ENCODE data around the gene CITED2.
"Not testable (repeated sequence)": the region's sequence is repeated elsewhere in the genome, so short reads cannot be mapped to it uniquely, and the experiment has no call there.

The CITED2 gene

DNA sequence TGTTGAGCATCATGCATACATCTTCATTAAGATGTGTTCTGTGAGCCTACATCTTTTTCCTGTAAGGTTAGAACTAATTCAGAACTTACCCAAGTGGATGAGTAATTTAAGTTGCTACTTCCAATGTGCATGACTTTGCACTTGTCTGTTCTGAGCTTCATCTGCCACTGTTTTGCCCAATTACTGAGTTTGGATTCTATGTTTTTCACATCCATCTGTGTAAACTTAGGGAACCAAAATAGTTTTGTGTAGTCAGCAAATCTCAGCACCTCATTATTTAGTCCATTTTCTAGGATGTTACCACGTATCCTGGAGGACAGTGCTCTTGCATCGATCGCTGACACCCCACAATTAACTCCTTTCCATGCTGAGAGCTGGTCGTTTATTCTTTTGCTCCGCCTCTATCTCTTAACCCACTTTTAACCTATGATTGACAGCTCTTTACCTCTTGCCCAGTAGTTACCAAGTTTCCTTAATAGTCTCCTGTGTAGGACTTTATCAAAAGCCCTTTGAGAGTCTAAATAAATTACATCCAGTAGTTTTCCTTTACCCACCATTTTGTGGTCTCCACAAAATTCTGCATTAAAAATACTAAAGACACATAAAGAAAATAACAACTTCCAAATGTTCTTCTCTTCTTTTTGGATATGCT is 44.2 kb upstream of the CITED2 start:
- no peak overlapping the region for H3K23ac ChIP-seq (ENCODE audit: low read length)
- H4K8ac ChIP-seq (ENCODE audit: low read depth, low read length): no peak overlapping the region
- no peak overlapping the region for H3K14ac ChIP-seq (ENCODE audit: low read length)
- H3K4me2 ChIP-seq (ENCODE audit: low read length): no peak overlapping the region
- H2BK12ac ChIP-seq (ENCODE audit: low read length): no peak overlapping the region
- no peaks in the 10 kb centered on the region for H3K36me3 ChIP-seq (ENCODE audit: control insufficient read depth in 1 of 2, insufficient read depth in 2 of 2, low read length in 2 of 2)
- H3K4me1 ChIP-seq (ENCODE audit: control insufficient read depth in 1 of 2, insufficient read depth in 2 of 2, low read length in 2 of 2): no peaks in the 10 kb centered on the region
- H3K18ac ChIP-seq (ENCODE audit: low read length): no peak overlapping the region
- no peaks in the 10 kb centered on the region for H3K27me3 ChIP-seq (ENCODE audit: insufficient read depth, low read length)
- H4K91ac ChIP-seq (ENCODE audit: low read depth, low read length): no peak overlapping the region
- H3K79me1 ChIP-seq (ENCODE audit: low read length): no peaks in the 10 kb centered on the region
- no peaks in the 10 kb centered on the region for H3K9me3 ChIP-seq (ENCODE audit: insufficient read depth, low read depth, low read length)
- H3K4ac ChIP-seq (ENCODE audit: low read depth, low read length): no peak overlapping the region
- no peak for DNase-seq
- no peak overlapping the region for H2BK5ac ChIP-seq (ENCODE audit: low read depth, low read length, poor library complexity)
- no peak overlapping the region for H2AFZ ChIP-seq (ENCODE audit: insufficient read depth, low read length, poor library complexity)
- no CpG with 5 or more reads among the region's 5 CpGs for WGBS (ENCODE audit: extremely low coverage, insufficient coverage, insufficient read length)
- H3K9ac ChIP-seq (ENCODE audit: low read length): no peak overlapping the region
- H2AK5ac ChIP-seq (ENCODE audit: low read length): no peak overlapping the region
- H3K4me3 ChIP-seq (ENCODE audit: low read depth, low read length): no peak overlapping the region
- H3K27ac ChIP-seq (ENCODE audit: low read depth, low read length): no peak overlapping the region
- no peak overlapping the region for H4K12ac ChIP-seq (ENCODE audit: low read depth, low read length)
- H3K79me2 ChIP-seq (ENCODE audit: control insufficient read depth, insufficient read depth, low read length, poor library complexity): no peaks in the 10 kb centered on the region
- no peak overlapping the region for H2BK120ac ChIP-seq (ENCODE audit: insufficient read depth, low read length, poor library complexity)

DNA sequence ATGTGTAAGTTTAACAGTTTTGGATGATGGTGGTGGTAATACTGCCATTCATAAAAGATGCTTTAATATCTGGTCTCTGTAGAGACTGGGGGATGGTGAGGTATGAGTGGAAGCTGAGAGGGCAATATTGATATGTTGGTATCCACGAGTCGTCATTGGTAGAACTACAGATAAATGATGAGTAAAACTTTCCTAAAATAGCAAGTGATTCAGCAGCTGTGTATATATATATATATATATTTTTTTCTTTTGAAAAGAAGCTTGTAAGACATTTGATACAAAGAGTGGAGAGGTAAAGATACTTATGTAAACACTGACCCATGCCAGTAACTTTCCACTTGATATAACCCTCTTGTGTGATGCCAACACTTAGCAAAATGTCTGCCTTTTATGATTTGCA is 41.7 kb upstream of the CITED2 start:
- no peaks in the 10 kb centered on the region for H3K4me1 ChIP-seq (ENCODE audit: control insufficient read depth in 1 of 2, insufficient read depth in 2 of 2, low read length in 2 of 2)
- H2BK5ac ChIP-seq (ENCODE audit: low read depth, low read length, poor library complexity): no peak overlapping the region
- no peak overlapping the region for H4K91ac ChIP-seq (ENCODE audit: low read depth, low read length)
- no peaks in the 10 kb centered on the region for H3K36me3 ChIP-seq (ENCODE audit: control insufficient read depth in 1 of 2, insufficient read depth in 2 of 2, low read length in 2 of 2)
- no peak overlapping the region for H2BK120ac ChIP-seq (ENCODE audit: insufficient read depth, low read length, poor library complexity)
- H3K4me3 ChIP-seq (ENCODE audit: low read depth, low read length): no peak overlapping the region
- no peak overlapping the region for H2AK5ac ChIP-seq (ENCODE audit: low read length)
- no peak overlapping the region for H4K12ac ChIP-seq (ENCODE audit: low read depth, low read length)
- H3K79me1 ChIP-seq (ENCODE audit: low read length): no peaks in the 10 kb centered on the region
- DNase-seq: no peak
- H3K27ac ChIP-seq (ENCODE audit: low read depth, low read length): no peak overlapping the region
- H3K4ac ChIP-seq (ENCODE audit: low read depth, low read length): no peak overlapping the region
- no peak overlapping the region for H2BK12ac ChIP-seq (ENCODE audit: low read length)
- H2AFZ ChIP-seq (ENCODE audit: insufficient read depth, low read length, poor library complexity): no peak overlapping the region
- no peak overlapping the region for H3K9ac ChIP-seq (ENCODE audit: low read length)
- WGBS (ENCODE audit: extremely low coverage, insufficient coverage, insufficient read length): no CpG with 5 or more reads among the region's 2 CpGs
- no peak overlapping the region for H3K23ac ChIP-seq (ENCODE audit: low read length)
- H3K14ac ChIP-seq (ENCODE audit: low read length): no peak overlapping the region
- H3K4me2 ChIP-seq (ENCODE audit: low read length): no peak overlapping the region
- H4K8ac ChIP-seq (ENCODE audit: low read depth, low read length): no peak overlapping the region
- no peaks in the 10 kb centered on the region for H3K9me3 ChIP-seq (ENCODE audit: insufficient read depth, low read depth, low read length)
- no peaks in the 10 kb centered on the region for H3K27me3 ChIP-seq (ENCODE audit: insufficient read depth, low read length)
- no peaks in the 10 kb centered on the region for H3K79me2 ChIP-seq (ENCODE audit: control insufficient read depth, insufficient read depth, low read length, poor library complexity)
- H3K18ac ChIP-seq (ENCODE audit: low read length): no peak overlapping the region

DNA sequence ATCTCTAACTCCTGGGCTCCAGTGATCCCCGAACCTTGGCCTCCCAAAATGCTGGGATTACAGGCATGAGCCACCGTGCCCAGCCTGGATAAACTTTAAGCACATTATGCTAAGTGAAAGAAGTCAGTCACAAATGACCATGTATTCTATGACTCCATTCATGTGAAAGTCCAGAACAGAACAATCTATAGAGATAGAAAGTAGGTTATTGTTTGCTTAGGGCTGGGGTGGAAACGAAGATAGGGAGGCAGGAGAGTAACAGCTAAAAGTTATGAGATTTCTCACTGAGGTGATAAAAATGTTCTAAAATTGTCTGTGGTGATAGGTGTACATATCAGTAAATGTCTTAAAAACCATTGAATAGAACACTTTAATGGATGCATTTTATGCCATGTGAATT is 40.9 kb upstream of the CITED2 start:
- H2BK12ac ChIP-seq (ENCODE audit: low read length): no peak overlapping the region
- no peak overlapping the region for H2BK5ac ChIP-seq (ENCODE audit: low read depth, low read length, poor library complexity)
- no peak for DNase-seq
- H3K4me1 ChIP-seq (ENCODE audit: control insufficient read depth in 1 of 2, insufficient read depth in 2 of 2, low read length in 2 of 2): no peaks in the 10 kb centered on the region
- no peak overlapping the region for H2AFZ ChIP-seq (ENCODE audit: insufficient read depth, low read length, poor library complexity)
- H3K36me3 ChIP-seq (ENCODE audit: control insufficient read depth in 1 of 2, insufficient read depth in 2 of 2, low read length in 2 of 2): no peaks in the 10 kb centered on the region
- H4K91ac ChIP-seq (ENCODE audit: low read depth, low read length): no peak overlapping the region
- no peak overlapping the region for H3K27ac ChIP-seq (ENCODE audit: low read depth, low read length)
- no peak overlapping the region for H3K23ac ChIP-seq (ENCODE audit: low read length)
- no peak overlapping the region for H2AK5ac ChIP-seq (ENCODE audit: low read length)
- H2BK120ac ChIP-seq (ENCODE audit: insufficient read depth, low read length, poor library complexity): no peak overlapping the region
- H3K79me2 ChIP-seq (ENCODE audit: control insufficient read depth, insufficient read depth, low read length, poor library complexity): no peaks in the 10 kb centered on the region
- H3K9me3 ChIP-seq (ENCODE audit: insufficient read depth, low read depth, low read length): no peaks in the 10 kb centered on the region
- no peaks in the 10 kb centered on the region for H3K27me3 ChIP-seq (ENCODE audit: insufficient read depth, low read length)
- no peak overlapping the region for H4K12ac ChIP-seq (ENCODE audit: low read depth, low read length)
- no peak overlapping the region for H3K4me3 ChIP-seq (ENCODE audit: low read depth, low read length)
- no peak overlapping the region for H3K4ac ChIP-seq (ENCODE audit: low read depth, low read length)
- H4K8ac ChIP-seq (ENCODE audit: low read depth, low read length): no peak overlapping the region
- WGBS (ENCODE audit: extremely low coverage, insufficient coverage, insufficient read length): no CpG with 5 or more reads among the region's 3 CpGs
- H3K9ac ChIP-seq (ENCODE audit: low read length): no peak overlapping the region
- no peak overlapping the region for H3K4me2 ChIP-seq (ENCODE audit: low read length)
- H3K14ac ChIP-seq (ENCODE audit: low read length): no peak overlapping the region
- no peaks in the 10 kb centered on the region for H3K79me1 ChIP-seq (ENCODE audit: low read length)
- H3K18ac ChIP-seq (ENCODE audit: low read length): no peak overlapping the region

DNA sequence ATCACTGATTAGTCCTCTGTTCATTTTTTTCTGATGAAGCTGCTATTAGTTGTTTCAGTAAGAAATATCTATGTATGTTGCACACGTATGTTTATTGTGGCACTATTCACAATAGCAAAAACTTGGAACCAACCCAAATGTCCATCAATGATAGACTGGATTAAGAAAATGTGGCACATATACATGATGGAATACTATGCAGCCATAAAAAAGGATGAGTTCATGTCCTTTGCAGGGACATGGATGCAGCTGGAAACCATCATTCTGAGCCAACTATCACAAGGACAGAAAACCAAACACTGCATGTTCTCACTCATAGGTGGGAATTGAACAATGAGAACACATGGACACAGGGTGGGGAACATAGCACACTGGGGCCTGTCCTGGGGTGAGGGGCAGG is 37.7 kb upstream of the CITED2 start:
- H3K23ac ChIP-seq (ENCODE audit: low read length); H3K9ac ChIP-seq (ENCODE audit: low read length); H2AK5ac ChIP-seq (ENCODE audit: low read length); H3K27me3 ChIP-seq (ENCODE audit: insufficient read depth, low read length); DNase-seq; H3K4me1 ChIP-seq (ENCODE audit: control insufficient read depth in 1 of 2, insufficient read depth in 2 of 2, low read length in 2 of 2); H2AFZ ChIP-seq (ENCODE audit: insufficient read depth, low read length, poor library complexity); H3K4ac ChIP-seq (ENCODE audit: low read depth, low read length); H2BK120ac ChIP-seq (ENCODE audit: insufficient read depth, low read length, poor library complexity); H3K79me2 ChIP-seq (ENCODE audit: control insufficient read depth, insufficient read depth, low read length, poor library complexity); H3K18ac ChIP-seq (ENCODE audit: low read length); H3K4me2 ChIP-seq (ENCODE audit: low read length); H4K91ac ChIP-seq (ENCODE audit: low read depth, low read length); H4K12ac ChIP-seq (ENCODE audit: low read depth, low read length); H3K27ac ChIP-seq (ENCODE audit: low read depth, low read length); H3K9me3 ChIP-seq (ENCODE audit: insufficient read depth, low read depth, low read length); H4K8ac ChIP-seq (ENCODE audit: low read depth, low read length); H3K14ac ChIP-seq (ENCODE audit: low read length); H3K36me3 ChIP-seq (ENCODE audit: control insufficient read depth in 1 of 2, insufficient read depth in 2 of 2, low read length in 2 of 2); H3K4me3 ChIP-seq (ENCODE audit: low read depth, low read length); H2BK12ac ChIP-seq (ENCODE audit: low read length); H2BK5ac ChIP-seq (ENCODE audit: low read depth, low read length, poor library complexity): not testable (repeated sequence)
- H3K79me1 ChIP-seq (ENCODE audit: low read length): peaks cover 14% of the 10 kb centered on the region
- WGBS (ENCODE audit: extremely low coverage, insufficient coverage, insufficient read length): no CpG with 5 or more reads among the region's 1 CpG
